GM18499 (cell line): ENCODE measurements around the gene ZMYM5.
"Not testable (repeated sequence)": the region's sequence is repeated elsewhere in the genome, so short reads cannot be mapped to it uniquely, and the experiment has no call there.

Experiments used
- ATAC-seq: cut with Tn5 transposase; IDR thresholded peaks from one replicate; pipeline ENCODE4 v1.9.1; 2021; ENCODE audit warnings: moderate number of reproducible peaks; ENCODE audit not compliant: insufficient read depth, unreplicated experiment

Gene ZMYM5

GRCh38 chr13:19863323-19864023 lies at the start of gene ZMYM5:
TSS of gene ZMYM5 (minus strand) at chr13:19863649. CDS start at chr13:19852180, 11,469 bp downstream.
- peak; percentile 63 for ATAC-seq

GRCh38 chr13:19910336-19911072 lies 47.1 kb upstream of the ZMYM5 start:
- no peak for ATAC-seq

- ATAC-seq: no peak
Measured at GRCh38 chr13:19908350-19908986, 45.0 kb upstream of the ZMYM5 start.

- not testable (repeated sequence) for ATAC-seq
Measured at GRCh38 chr13:19905487-19906195, 42.2 kb upstream of the ZMYM5 start.

GRCh38 chr13:19890030-19890429 lies 26.6 kb upstream of the ZMYM5 start:
- ATAC-seq: no peak

GRCh38 chr13:19888799-19889198 lies 25.4 kb upstream of the ZMYM5 start:
- no peak for ATAC-seq

- no peak for ATAC-seq
Measured at GRCh38 chr13:19882231-19882630, 18.8 kb upstream of the ZMYM5 start.

GRCh38 chr13:19881641-19882040 lies 18.2 kb upstream of the ZMYM5 start:
- no peak for ATAC-seq

GRCh38 chr13:19864746-19865309 lies 1.4 kb upstream of the ZMYM5 start:
- no peak for ATAC-seq

GRCh38 chr13:19864024-19864745 lies 736 bp upstream of the ZMYM5 start:
- peak; percentile 11 for ATAC-seq

GRCh38 chr13:19862481-19863313 lies 752 bp downstream of the ZMYM5 start:
- ATAC-seq: no peak

GRCh38 chr13:19861762-19862161 lies 1.7 kb downstream of the ZMYM5 start:
- ATAC-seq: no peak

- no peak for ATAC-seq
Measured at GRCh38 chr13:19860884-19861655, 2.4 kb downstream of the ZMYM5 start.

GRCh38 chr13:19857637-19858036 lies 5.8 kb downstream of the ZMYM5 start:
- not testable (repeated sequence) for ATAC-seq

GRCh38 chr13:19852766-19853165 lies 10.7 kb downstream of the ZMYM5 start:
- ATAC-seq: no peak

GRCh38 chr13:19845758-19846157 lies 17.7 kb downstream of the ZMYM5 start:
- no peak for ATAC-seq

- no peak for ATAC-seq
Measured at GRCh38 chr13:19838865-19839275, 24.6 kb downstream of the ZMYM5 start.

GRCh38 chr13:19836472-19836871 lies 27.0 kb downstream of the ZMYM5 start:
- ATAC-seq: no peak
